Heart left ventricle (tissue), 13 donors: ENCODE measurements around the gene DDX3Y.

Experiments used
- POLR2A ChIP-seq, 2 donors: fragments of 450-650 bp; IDR thresholded peaks; one replicate each; pipeline ENCODE4 v1.6.1; 2017; ENCODE audit warnings: antibody characterized with exemption in 2 of 2, mild to moderate bottlenecking in 2 of 2, moderate library complexity in 2 of 2
- TF ChIP-seq, protein P1 (sequence below), 12 donors: fragments of 200-600 bp; sonication (generic) in 4 of 12; IDR thresholded peaks; one replicate each; pipeline versions ENCODE4 v1.5.0 to v1.8.0; 2018 to 2022; ENCODE audit warnings: antibody characterized with exemption in 12 of 12, mild to moderate bottlenecking in 5 of 12
- donor health status: ischemic (EF 13 %, LVEDD 7.1; RV severe dilation, severe dysfunction).
- donor health status: DM: no; HTN: yes; CAD: no.
- donor health status: DM: no; HTN: no; CAD: no.
- donor health status: ischemic (EF 25% LVEDD 6.9; RV normal size, moderate dysfunction).
- donor health status: ischemic (EF 25% LVEDD 5.7; RV mildly dilated, moderate dysfunction).
- donor health status: ischemic (EF 35%, LVEDD 5.7; RV mildly dilated, moderate dysfunction).
- donor health status: nonischemic (EF 11% LVEDD 7.7; RV severe dilation, severe dysfunction).
- donor health status: DM: yes; HTN: yes; CAD: no.
- donor health status: PGD.
- donor health status: ischemic (EF 29% LVEDD 5.4; RV normal size, mild dysfunction).
- donor health status: nonischemic (EF 23%, LVEDD 6.1; RV moderate dilation, normal function).

DNA sequence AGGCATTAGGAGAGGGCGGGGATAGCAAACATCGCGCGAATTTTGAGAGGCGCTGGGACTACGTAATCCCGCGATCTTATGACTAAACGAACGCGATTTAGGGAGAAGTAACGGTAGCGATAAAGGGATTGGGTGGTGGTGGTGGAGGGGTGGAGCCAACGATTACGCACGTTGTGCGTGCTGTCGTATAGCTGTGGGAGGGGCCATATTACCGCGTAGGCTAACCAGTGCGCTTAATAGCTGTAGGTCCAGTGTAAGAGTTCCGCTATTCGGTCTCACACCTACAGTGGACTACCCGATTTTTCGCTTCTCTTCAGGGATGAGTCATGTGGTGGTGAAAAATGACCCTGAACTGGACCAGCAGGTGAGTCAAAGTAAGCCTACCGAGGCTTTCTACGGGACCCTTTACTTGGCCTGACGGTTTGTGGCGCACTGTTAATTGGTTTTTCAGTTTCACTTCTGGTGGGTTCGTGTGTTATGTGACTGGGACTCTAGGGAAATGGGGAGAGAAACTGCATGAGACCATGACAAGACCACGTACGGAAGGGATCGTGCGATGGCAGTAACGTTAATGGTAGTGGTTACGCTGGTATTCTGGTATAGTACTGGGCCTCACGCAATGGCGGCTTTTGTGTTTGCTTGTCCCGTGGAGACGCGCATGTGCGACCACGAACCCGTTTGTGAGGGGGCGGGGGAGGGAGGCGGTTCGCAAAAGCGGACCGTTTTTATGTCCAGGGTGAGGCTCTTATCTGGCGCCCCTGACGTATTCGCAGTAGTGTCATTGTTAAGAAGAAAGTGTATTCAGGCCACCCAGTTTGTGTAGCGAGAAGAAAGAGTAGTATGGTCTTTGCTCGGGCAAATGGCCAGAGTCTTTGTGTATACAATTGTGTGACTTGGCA is at the start of gene DDX3Y:
- TF ChIP-seq, protein P1, sequence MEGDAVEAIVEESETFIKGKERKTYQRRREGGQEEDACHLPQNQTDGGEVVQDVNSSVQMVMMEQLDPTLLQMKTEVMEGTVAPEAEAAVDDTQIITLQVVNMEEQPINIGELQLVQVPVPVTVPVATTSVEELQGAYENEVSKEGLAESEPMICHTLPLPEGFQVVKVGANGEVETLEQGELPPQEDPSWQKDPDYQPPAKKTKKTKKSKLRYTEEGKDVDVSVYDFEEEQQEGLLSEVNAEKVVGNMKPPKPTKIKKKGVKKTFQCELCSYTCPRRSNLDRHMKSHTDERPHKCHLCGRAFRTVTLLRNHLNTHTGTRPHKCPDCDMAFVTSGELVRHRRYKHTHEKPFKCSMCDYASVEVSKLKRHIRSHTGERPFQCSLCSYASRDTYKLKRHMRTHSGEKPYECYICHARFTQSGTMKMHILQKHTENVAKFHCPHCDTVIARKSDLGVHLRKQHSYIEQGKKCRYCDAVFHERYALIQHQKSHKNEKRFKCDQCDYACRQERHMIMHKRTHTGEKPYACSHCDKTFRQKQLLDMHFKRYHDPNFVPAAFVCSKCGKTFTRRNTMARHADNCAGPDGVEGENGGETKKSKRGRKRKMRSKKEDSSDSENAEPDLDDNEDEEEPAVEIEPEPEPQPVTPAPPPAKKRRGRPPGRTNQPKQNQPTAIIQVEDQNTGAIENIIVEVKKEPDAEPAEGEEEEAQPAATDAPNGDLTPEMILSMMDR (IDR thresholded peaks at IDR 0.05): no peak
- TF ChIP-seq POLR2A (IDR thresholded peaks at IDR 0.05): no peak
